ENCODE data around the gene FECH.

Gene FECH

DNA sequence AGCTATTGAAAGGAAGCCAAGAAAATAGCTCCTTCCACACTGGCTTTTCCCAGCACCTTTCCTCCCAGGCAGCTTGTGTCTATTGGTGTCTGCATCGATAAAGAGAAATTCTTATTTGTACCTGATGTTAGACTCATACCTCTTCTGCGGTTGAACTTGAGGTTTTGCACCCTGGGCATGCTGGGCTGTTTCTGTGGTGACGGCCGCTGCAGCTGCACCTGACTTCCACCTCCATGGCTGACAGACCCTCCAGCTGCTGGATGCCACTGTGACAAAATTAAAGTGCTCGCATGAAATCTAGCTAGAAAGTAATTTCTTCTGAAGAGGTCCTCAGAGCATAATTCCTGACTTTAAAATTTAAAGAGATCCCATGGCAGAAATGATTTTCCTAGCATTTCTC lies 6.6 kb downstream of the FECH start:
- no peak for DNase-seq

DNA sequence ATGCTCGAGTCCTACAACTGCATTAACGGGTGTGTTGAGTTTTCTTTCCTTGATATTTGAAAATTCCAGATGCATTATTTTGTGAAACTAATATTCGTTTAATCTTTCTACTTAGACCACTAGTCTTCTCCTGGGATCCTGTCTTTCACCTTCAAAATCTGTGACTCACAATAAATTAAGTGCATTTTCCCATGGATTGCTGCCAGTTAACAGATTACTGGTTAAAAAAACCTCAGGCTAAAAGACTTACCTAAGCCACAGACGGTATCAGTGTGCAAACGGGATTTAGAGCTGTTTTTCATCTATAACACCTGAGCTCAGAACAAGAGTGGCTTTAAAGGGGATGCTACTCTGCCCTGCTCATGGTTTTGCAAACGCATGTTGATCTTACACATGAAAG lies 10.2 kb downstream of the FECH start:
- DNase-seq, result no peak

DNA sequence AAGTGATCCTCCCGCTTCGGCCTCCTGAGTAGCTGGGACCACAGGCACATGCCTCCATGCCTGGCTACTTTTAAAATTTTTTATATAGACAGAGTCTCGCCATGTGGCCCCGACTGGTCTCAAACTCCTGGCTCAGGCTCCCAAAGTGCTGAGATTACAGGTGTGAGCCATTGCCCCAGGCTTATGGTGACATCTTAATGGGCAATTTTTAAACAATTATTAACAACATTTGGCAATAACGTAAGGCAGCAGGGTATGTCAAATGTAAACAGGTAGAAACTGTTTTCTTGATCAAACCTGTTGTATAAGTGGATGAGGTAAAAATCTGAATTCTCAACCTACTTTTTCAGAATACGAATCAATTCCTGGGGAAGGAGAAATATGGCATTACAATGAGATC lies 11.0 kb downstream of the FECH start:
- DNase-seq, result no peak

GRCh38 chr18:57574866-57575265 lies 11.6 kb downstream of the FECH start:
- DNase-seq, result no peak

DNA sequence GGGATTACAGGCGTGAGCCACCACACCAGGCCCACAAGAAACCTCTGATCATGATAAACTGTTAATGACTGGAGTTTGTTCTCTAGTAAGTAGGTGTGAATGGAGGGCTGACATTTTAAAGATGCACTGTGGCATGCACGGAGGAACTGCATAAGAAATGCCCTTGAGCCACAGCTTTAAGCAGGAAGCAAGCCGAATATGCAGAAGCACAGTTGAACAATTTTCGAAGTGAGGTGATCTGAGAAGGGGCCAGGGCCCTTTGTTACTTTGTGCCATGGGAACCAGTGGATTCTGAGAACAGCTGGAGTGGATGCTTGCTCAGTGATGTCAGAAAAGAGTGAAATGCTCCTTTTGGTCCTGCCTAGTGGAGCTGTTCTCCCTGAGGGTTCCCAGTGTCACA lies 16.3 kb downstream of the FECH start:
- no peak for DNase-seq

- no peak for DNase-seq
Observed at GRCh38 chr18:57569133-57569532, 17.4 kb downstream of the FECH start.

GRCh38 chr18:57561728-57562423 lies 24.6 kb downstream of the FECH start:
- DNase-seq, result no peak

GRCh38 chr18:57561261-57561660 lies 25.2 kb downstream of the FECH start:
- no peak for DNase-seq

DNA sequence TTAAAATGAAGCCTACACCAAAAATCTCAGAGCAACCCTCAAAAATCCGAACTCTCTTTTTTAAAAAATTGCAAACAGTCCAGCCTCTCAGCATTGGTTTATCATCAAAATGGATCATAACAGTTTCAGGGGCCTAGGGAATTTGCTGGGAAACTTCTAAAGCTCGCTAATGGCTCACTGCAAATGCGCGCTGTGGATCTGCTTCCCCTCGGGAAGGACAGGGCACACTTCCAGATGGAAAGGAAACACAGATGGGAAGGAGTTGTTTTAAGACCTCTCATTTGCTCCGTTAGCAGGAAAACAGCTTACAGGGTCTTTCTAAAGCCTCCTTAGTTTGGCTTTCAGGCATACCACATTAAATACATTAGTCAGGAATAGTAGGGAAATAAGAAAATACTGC lies 27.2 kb downstream of the FECH start:
- no peak for DNase-seq

DNA sequence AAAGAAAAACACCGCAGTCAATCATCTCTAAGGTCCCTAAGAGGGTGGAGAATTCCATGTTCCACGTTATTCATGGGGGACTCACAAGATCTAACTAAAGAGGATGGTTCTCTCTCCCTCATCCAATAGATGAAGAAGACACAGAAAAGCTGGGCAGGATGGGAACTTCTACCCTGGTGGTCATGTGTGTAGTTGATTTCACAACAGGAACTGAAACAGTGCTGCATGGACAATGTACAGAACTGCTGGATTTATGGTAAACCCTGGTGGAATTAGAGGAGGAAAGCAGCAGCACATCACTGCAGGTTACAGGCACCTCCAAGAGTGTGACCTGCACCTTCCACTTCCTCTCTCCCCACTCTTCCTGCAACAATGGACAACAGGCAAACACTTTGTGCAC lies 31.4 kb downstream of the FECH start:
- no peak for DNase-seq

DNA sequence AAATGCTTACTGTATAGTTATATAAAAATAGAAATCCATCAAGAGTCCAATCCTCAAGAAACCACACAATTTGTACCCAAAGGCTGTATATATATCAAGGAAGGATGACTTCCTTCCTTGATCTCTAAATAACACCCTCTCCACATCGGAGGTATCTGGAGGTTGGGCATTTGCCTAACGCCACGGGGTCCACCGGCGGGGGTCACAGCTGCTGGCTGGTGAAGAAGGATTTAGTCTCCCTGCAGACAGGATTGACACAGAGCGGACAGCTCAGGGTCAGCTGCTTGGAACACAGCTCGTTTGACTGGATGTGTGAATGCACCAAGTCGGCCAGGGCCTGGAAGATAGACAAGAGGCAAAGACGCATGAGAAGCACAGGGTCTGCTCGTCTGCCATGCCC lies 36.0 kb downstream of the FECH start:
- no peak for DNase-seq

DNA sequence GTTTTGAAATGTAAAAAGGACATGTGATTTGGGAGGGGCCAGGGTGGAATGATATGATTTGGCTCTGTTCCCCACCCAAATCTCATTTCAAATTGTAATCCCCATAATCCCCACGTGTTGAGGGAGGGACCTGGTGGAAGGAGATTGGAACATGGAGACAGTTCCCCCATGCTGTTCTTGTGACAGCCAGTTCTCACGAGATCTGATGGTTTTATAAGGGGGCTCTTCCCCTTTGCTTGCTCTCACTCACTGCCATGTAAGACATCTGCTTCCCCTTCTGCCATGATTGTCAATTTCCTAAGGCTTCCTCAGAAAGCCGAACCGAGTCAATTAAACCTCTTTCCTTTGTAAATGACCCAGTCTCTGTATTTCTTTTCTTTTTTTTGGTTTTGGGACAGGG lies 39.2 kb downstream of the FECH start:
- DNase-seq, result no peak

DNA sequence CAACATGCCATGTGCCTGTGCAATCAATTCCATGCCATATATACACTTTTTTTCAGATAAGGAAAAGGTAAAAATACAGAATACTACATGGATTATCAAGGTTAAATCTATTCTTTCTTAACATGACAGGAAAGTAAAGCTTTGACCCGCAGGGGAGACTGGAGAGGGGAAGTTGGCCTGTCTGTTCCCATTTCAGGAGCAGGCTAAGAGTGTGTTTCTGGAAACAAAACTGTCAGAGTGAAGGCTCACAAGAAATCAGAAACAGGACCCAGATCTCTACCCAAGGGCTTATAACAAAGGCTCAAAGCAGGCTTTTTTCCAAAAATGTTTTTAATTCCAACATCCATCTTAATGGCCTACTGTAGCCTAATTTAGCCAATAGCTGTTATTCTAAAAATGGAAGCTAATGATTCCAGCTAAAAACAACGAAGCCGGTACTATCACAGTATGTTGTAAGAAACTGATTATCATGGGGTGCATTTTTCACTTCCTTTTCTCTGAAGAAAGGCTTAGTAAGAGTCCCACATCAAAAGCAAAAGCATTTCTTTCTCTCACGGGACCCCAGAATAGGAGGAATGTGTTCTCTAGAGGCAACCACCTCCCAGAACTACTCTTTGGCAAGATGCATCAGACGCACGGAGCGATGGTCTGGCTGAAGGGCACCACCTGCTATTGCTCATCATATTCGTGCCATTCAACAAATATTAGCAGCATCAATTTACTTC lies 41.4 kb downstream of the FECH start:
- no peak for DNase-seq

- DNase-seq, result no peak
Observed at GRCh38 chr18:57543560-57543959, 42.9 kb downstream of the FECH start.

GRCh38 chr18:57542812-57543427 lies 43.6 kb downstream of the FECH start:
- no peak for DNase-seq

DNA sequence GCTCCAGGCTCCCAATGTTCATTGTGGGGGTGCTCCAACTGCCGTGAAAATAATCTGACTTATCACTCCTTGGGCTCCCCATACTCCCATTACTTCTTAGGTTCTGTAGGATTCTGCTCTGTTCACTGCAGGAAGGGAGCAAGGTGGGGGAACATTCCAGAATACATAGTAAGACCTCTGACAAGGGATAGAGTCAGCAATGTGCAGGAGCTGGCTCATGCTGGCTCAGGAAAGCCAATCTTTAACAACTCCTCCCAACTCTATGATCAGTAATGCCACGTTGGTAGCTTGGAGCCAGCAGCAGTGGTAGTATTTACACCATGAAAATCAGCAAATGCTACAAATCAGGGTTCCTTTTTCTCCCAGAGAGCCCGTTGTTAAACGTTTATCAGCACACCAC lies 44.4 kb downstream of the FECH start:
- no peak for DNase-seq

GRCh38 chr18:57539702-57540101 lies 46.8 kb downstream of the FECH start:
- DNase-seq, result no peak

GRCh38 chr18:57538614-57539013 lies 47.9 kb downstream of the FECH start:
- no peak for DNase-seq

DNA sequence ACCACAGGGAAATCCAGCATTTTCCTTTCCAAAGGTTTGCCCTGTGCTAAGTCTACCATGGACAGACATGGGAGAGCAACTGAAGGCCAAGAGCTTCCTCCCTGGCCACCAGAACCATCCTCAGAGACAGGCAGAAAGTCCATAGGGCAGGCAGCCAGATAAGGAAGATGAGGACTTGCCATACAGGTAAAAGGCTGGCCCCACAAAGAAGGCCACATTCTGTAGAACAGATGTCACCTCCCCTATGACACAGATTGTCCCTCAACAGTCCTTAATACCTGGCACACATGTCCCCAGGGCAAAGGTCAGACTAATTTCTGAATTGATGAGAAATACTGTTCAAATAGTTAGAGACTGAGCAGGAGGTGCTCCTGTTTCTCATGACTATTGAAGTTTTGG lies 52.0 kb downstream of the FECH start:
- no peak for DNase-seq

GRCh38 chr18:57533868-57534510 lies 52.5 kb downstream of the FECH start:
- DNase-seq, result no peak

DNA sequence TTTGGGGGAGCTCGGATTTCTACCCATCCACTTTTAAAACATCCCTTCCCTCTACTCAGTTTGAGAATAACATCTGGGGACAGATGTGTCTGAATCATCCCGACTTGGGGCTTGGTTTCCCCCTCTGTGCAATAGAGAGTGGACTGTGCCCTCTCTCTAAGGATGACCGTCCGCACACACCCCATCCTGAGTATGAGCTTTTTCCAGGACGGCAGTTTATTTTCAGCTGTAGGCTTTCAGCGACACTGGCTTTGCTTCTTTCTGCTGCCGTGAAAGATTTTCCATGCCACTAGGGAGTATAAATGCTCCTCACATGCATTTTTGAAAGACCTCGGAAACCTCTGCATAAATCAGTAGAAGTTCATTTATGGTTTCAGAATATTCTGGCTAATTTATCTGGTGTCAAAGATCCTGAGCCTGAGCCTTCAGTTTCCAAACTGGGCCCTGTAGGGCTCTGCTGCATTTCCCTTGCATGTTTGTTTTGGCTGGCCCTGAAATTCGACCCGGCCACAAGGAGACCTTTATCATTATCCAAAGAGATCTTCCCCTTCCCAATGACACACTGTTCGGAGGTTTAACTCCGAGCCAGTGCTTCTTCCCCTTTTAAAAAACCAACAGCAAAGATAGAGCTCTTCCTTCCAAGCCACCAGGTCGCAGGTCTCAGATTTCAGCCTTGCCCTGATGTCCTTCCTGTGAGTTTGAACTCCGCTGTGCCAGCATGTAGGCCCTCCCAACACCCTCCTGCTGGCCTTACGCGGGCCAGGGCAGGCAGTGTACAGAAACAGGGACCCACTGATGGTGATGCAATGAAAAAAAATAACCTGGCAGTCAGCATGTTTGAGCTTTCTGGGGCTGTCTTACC lies 53.3 kb downstream of the FECH start:
- DNase-seq, result no peak

GRCh38 chr18:57529151-57529550 lies 57.4 kb downstream of the FECH start:
- DNase-seq, result no peak

Measured in T-helper 9 cell (primary cell).